Mesendoderm (in vitro differentiated cells): ENCODE data around the gene TACR1.
A peak's percentile ranks its signal among the peaks of the same experiment; 100 is the strongest.

Source experiments
- DNase-seq: peaks from one replicate; pipeline ENCODE4 v3.0.0; 2013
- H2AK5ac ChIP-seq: 2 replicates; pipeline ENCODE4 v1.6.1; 2013; ENCODE audit warnings: low read length, inconsistent platforms
- H2BK120ac ChIP-seq: 2 replicates; pipeline ENCODE4 v1.6.1; 2013; ENCODE audit warnings: low read depth, mild to moderate bottlenecking, low read length, moderate library complexity, mixed read lengths
- H2BK15ac ChIP-seq: replicated peaks from 2 replicates; pipeline ENCODE4 v1.6.1; 2013; ENCODE audit warnings: low read depth, mild to moderate bottlenecking, moderate library complexity
- H2BK5ac ChIP-seq: 2 replicates; pipeline ENCODE4 v1.6.1; 2013; ENCODE audit warnings: low read length, inconsistent platforms
- H3K18ac ChIP-seq: 2 replicates; pipeline ENCODE4 v1.6.1; 2013; ENCODE audit warnings: mild to moderate bottlenecking, low read length, mixed read lengths
- H3K23ac ChIP-seq: one replicate; pipeline ENCODE4 v1.6.1; 2013; ENCODE audit warnings: low read length
- H3K27ac ChIP-seq: 2 replicates; pipeline ENCODE4 v1.5.1; 2013; ENCODE audit warnings: low read depth, mild to moderate bottlenecking, inconsistent platforms, low read length, moderate library complexity
- H3K27me3 ChIP-seq: 2 replicates; pipeline ENCODE4 v1.6.1; 2013; ENCODE audit warnings: low read length, control low read depth, mild to moderate bottlenecking, inconsistent platforms; ENCODE audit not compliant: insufficient read depth, poor library complexity
- H3K36me3 ChIP-seq: 2 replicates; pipeline ENCODE4 v1.6.1; 2013; ENCODE audit warnings: low read length, inconsistent platforms; ENCODE audit not compliant: control insufficient read depth, insufficient read depth
- H3K4ac ChIP-seq: one replicate; pipeline ENCODE4 v1.6.1; 2013; ENCODE audit warnings: low read depth, mild to moderate bottlenecking, low read length, moderate library complexity
- H3K4me1 ChIP-seq: 2 replicates; pipeline ENCODE4 v1.6.1; 2013; ENCODE audit warnings: low read depth, low read length, inconsistent platforms; ENCODE audit not compliant: control insufficient read depth
- H3K4me2 ChIP-seq: 2 replicates; pipeline ENCODE4 v1.6.1; 2013; ENCODE audit warnings: low read length
- H3K4me3 ChIP-seq: 2 replicates; pipeline ENCODE4 v1.5.1; 2013; ENCODE audit warnings: mild to moderate bottlenecking, low read length
- H3K56ac ChIP-seq: one replicate; pipeline ENCODE4 v1.6.1; 2013; ENCODE audit warnings: low read length
- H3K79me1 ChIP-seq: 2 replicates; pipeline ENCODE4 v1.6.1; 2013; ENCODE audit warnings: low read length, inconsistent platforms
- H3K79me2 ChIP-seq: 2 replicates; pipeline ENCODE4 v1.6.1; 2013; ENCODE audit warnings: mild to moderate bottlenecking, low read length; ENCODE audit not compliant: control insufficient read depth, insufficient read depth
- H3K9ac ChIP-seq: 2 replicates; pipeline ENCODE4 v1.6.1; 2013; ENCODE audit warnings: low read length, inconsistent platforms
- H4K5ac ChIP-seq: one replicate; pipeline ENCODE4 v1.6.1; 2013; ENCODE audit warnings: low read length
- H4K8ac ChIP-seq: one replicate; pipeline ENCODE4 v1.6.1; 2013; ENCODE audit warnings: low read depth, mild to moderate bottlenecking, control low read depth, low read length, moderate library complexity
- WGBS: extraction: QIAGEN DNeasy Blood & Tissue Kit; methylation state at CpG from one replicate; pipeline ENCODE4 v1.1.7; 2013; ENCODE audit warnings: low lambda C conversion rate, missing lambda C conversion rate; ENCODE audit not compliant: insufficient coverage; ENCODE audit errors: extremely low coverage; 5-methylcytosine and 5-hydroxymethylcytosine counted together

TACR1 gene

GRCh38 chr2:75053484-75054112 is 145.7 kb downstream of the TACR1 start:
- no peaks in the 10 kb centered on the region for H3K27me3 ChIP-seq
- H3K9ac ChIP-seq = peak overlapping the region; percentile 39
- no peak overlapping the region for H3K27ac ChIP-seq
- H3K18ac ChIP-seq = no peak overlapping the region
- peak overlapping the region; percentile 58 for H2BK5ac ChIP-seq
- H3K4ac ChIP-seq = no peak overlapping the region
- no peak overlapping the region for H3K4me3 ChIP-seq
- WGBS = no CpG with 5 or more reads among the region's 7 CpGs
- DNase-seq = peak; percentile 80
- no peaks in the 10 kb centered on the region for H3K79me1 ChIP-seq
- no peaks in the 10 kb centered on the region for H3K36me3 ChIP-seq
- no peak overlapping the region for H3K4me2 ChIP-seq
- H3K79me2 ChIP-seq = no peaks in the 10 kb centered on the region
- no peak overlapping the region for H4K5ac ChIP-seq
- peaks cover 14% of the 10 kb centered on the region for H3K4me1 ChIP-seq
- no peak overlapping the region for H2BK120ac ChIP-seq
- H3K56ac ChIP-seq = peak overlapping the region; percentile 80
- H3K23ac ChIP-seq = no peak overlapping the region
- no peak overlapping the region for H2AK5ac ChIP-seq
- H2BK15ac ChIP-seq = no peak overlapping the region
- no peak overlapping the region for H4K8ac ChIP-seq

- Histone ChIP-seq H4K8ac (no peak overlapping the region), H3K79me2 (no peaks in the 10 kb centered on the region), H3K18ac (no peak overlapping the region), H2BK5ac (no peak overlapping the region), H3K4me1 (peaks cover 1% of the 10 kb centered on the region), H2AK5ac (no peak overlapping the region), H2BK15ac (no peak overlapping the region), H2BK120ac (no peak overlapping the region), H3K27ac (no peak overlapping the region), H3K4ac (no peak overlapping the region), H3K36me3 (no peaks in the 10 kb centered on the region), H3K23ac (no peak overlapping the region), H3K4me2 (no peak overlapping the region), H4K5ac (no peak overlapping the region), H3K27me3 (no peaks in the 10 kb centered on the region), H3K79me1 (no peaks in the 10 kb centered on the region), H3K56ac (no peak overlapping the region), H3K4me3 (no peak overlapping the region), H3K9ac (no peak overlapping the region)
- no CpG with 5 or more reads among the region's 4 CpGs for WGBS
- DNase-seq = no peak
Measured at GRCh38 chr2:75047992-75048625, 151.2 kb downstream of the TACR1 start.

- Histone ChIP-seq H3K27ac (no peak overlapping the region), H3K4me2 (no peak overlapping the region), H3K56ac (no peak overlapping the region), H3K36me3 (no peaks in the 10 kb centered on the region), H3K4me1 (peaks cover 1% of the 10 kb centered on the region), H3K79me1 (no peaks in the 10 kb centered on the region), H2BK15ac (no peak overlapping the region), H3K79me2 (no peaks in the 10 kb centered on the region), H3K27me3 (no peaks in the 10 kb centered on the region), H3K9ac (no peak overlapping the region), H2AK5ac (no peak overlapping the region), H3K4me3 (no peak overlapping the region), H3K23ac (no peak overlapping the region), H4K5ac (no peak overlapping the region), H3K4ac (no peak overlapping the region), H3K18ac (peak overlapping the region; percentile 13), H4K8ac (no peak overlapping the region), H2BK120ac (no peak overlapping the region), H2BK5ac (no peak overlapping the region)
- WGBS = no CpG with 5 or more reads among the region's 2 CpGs
- no peak for DNase-seq
Measured at GRCh38 chr2:75047189-75047991, 151.9 kb downstream of the TACR1 start.

- Histone ChIP-seq H3K4me2 (no peak overlapping the region), H3K36me3 (no peaks in the 10 kb centered on the region), H3K56ac (no peak overlapping the region), H3K79me2 (no peaks in the 10 kb centered on the region), H2AK5ac (no peak overlapping the region), H3K9ac (no peak overlapping the region), H3K23ac (no peak overlapping the region), H3K79me1 (no peaks in the 10 kb centered on the region), H3K27me3 (no peaks in the 10 kb centered on the region), H3K18ac (no peak overlapping the region), H4K8ac (no peak overlapping the region), H2BK5ac (no peak overlapping the region), H3K27ac (no peak overlapping the region), H3K4ac (no peak overlapping the region), H4K5ac (no peak overlapping the region), H3K4me3 (no peak overlapping the region), H3K4me1 (peaks cover 1% of the 10 kb centered on the region), H2BK15ac (no peak overlapping the region), H2BK120ac (no peak overlapping the region)
- no peak for DNase-seq
- WGBS = no CpG with 5 or more reads among the region's 4 CpGs
Measured at GRCh38 chr2:75045526-75046050, 153.7 kb downstream of the TACR1 start.

GRCh38 chr2:75044291-75044690 is 155.0 kb downstream of the TACR1 start:
- no peak for DNase-seq
- Histone ChIP-seq H3K79me2 (no peaks in the 10 kb centered on the region), H4K5ac (no peak overlapping the region), H3K23ac (no peak overlapping the region), H3K56ac (no peak overlapping the region), H2BK15ac (no peak overlapping the region), H3K27me3 (no peaks in the 10 kb centered on the region), H3K4me2 (no peak overlapping the region), H3K18ac (no peak overlapping the region), H3K36me3 (no peaks in the 10 kb centered on the region), H3K27ac (no peak overlapping the region), H2BK5ac (no peak overlapping the region), H3K9ac (no peak overlapping the region), H3K4ac (no peak overlapping the region), H3K79me1 (no peaks in the 10 kb centered on the region), H2BK120ac (no peak overlapping the region), H4K8ac (no peak overlapping the region), H3K4me1 (peaks cover 1% of the 10 kb centered on the region), H3K4me3 (no peak overlapping the region), H2AK5ac (no peak overlapping the region)
- no CpG with 5 or more reads among the region's 2 CpGs for WGBS
